SK-N-SH (cell line): ENCODE results near the gene CASZ1. TPM values are rescaled to one million over a fixed set of nuclear protein-coding genes. Genes with fewer than 3 reads are reported as not detected.
A peak's percentile ranks its signal among the peaks of the same experiment; 100 is the strongest.

Experiments
- CTCF ChIA-PET: fragments of 300-600, 350-600 bp; formaldehyde crosslinking; extraction: SDS; loops from one replicate; lab custom pipeline; 2021; lab: Yijun Ruan, JAX
- POLR2A ChIA-PET: fragments of 350-600 bp; sonication (Branson Sonifier 250); formaldehyde crosslinking; extraction: SDS; loops from one replicate; lab custom pipeline; 2020; ENCODE audit warnings: antibody characterized with exemption, inconsistent platforms; lab: Yijun Ruan, JAX
- DNase-seq: peaks from one replicate; pipeline ENCODE4 v3.0.0; 2012
- H2AFZ ChIP-seq: fragments of 200-600 bp; sonication (generic); 2 replicates; pipeline ENCODE4 v1.8.1; 2016; ENCODE audit warnings: antibody characterized with exemption, mild to moderate bottlenecking, low read depth
- H3F3A ChIP-seq: fragments of 200-600 bp; sonication (generic); replicated peaks from 2 replicates; pipeline ENCODE3; 2016; ENCODE audit warnings: antibody characterized with exemption, mild to moderate bottlenecking; ENCODE audit not compliant: insufficient read depth
- H3K27ac ChIP-seq, 2 experiments: fragments of 200-500 bp in 1 of 2; fragments of 200-600 bp in 1 of 2; sonication (Bioruptor generic) in 1 of 2; sonication (generic), shearing (Covaris generic) in 1 of 2; 2 replicates each; pipeline versions ENCODE4 v1.5.1 to v1.6.1; 2014 to 2016; ENCODE audit warnings: low read depth in 2 of 2, inconsistent platforms in 1 of 2, low read length in 1 of 2, mild to moderate bottlenecking in 1 of 2, mixed read lengths in 1 of 2
- H3K27me3 ChIP-seq: fragments of 200-600 bp; sonication (generic), shearing (Covaris generic); 2 replicates; pipeline ENCODE4 v1.6.1; 2016; ENCODE audit warnings: mixed run types; ENCODE audit not compliant: insufficient read depth
- H3K36me3 ChIP-seq, 2 experiments: fragments of 200-500 bp in 1 of 2; fragments of 200-600 bp in 1 of 2; sonication (Bioruptor generic) in 1 of 2; sonication (generic) in 1 of 2; replicated peaks in 1 of 2; 2 replicates each; pipeline versions ENCODE3 to v1.5.1; 2014 to 2016; ENCODE audit warnings: low read length in 1 of 2, mild to moderate bottlenecking in 1 of 2; ENCODE audit not compliant: insufficient read depth in 2 of 2, control insufficient read depth in 1 of 2
- H3K4me1 ChIP-seq, 2 experiments: fragments of 200-500 bp in 1 of 2; fragments of 200-600 bp in 1 of 2; sonication (Bioruptor generic) in 1 of 2; sonication (generic), shearing (Covaris generic) in 1 of 2; 2 replicates each; pipeline versions ENCODE4 v1.5.1 to v1.6.1; 2014 to 2016; ENCODE audit warnings: low read depth in 1 of 2, low read length in 1 of 2, mixed run types in 1 of 2; ENCODE audit not compliant: insufficient read depth in 2 of 2, control insufficient read depth in 1 of 2
- H3K4me2 ChIP-seq: fragments of 200-600 bp; sonication (generic), shearing (Covaris generic); 2 replicates; pipeline ENCODE4 v1.6.1; 2017; ENCODE audit warnings: mixed run types
- H3K4me3 ChIP-seq, 2 experiments: fragments of 200-500 bp in 1 of 2; fragments of 200-600 bp in 1 of 2; sonication (Bioruptor generic) in 1 of 2; sonication (generic), shearing (Covaris generic) in 1 of 2; 2 replicates each; pipeline versions ENCODE4 v1.5.1 to v1.8.1; 2014 to 2016; ENCODE audit warnings: low read depth in 2 of 2, inconsistent platforms in 1 of 2, low read length in 1 of 2, mild to moderate bottlenecking in 1 of 2, mixed read lengths in 1 of 2, moderate library complexity in 1 of 2
- H3K79me2 ChIP-seq: fragments of 200-600 bp; sonication (generic); 2 replicates; pipeline ENCODE4 v1.8.1; 2017; ENCODE audit warnings: mild to moderate bottlenecking; ENCODE audit not compliant: insufficient read depth
- H3K9ac ChIP-seq: fragments of 200-600 bp; sonication (generic); 2 replicates; pipeline ENCODE4 v1.6.1; 2017; ENCODE audit warnings: mixed run types
- H3K9me2 ChIP-seq: fragments of 200-600 bp; sonication (generic); 2 replicates; pipeline ENCODE4 v1.6.1; 2017; ENCODE audit warnings: mixed run types
- H3K9me3 ChIP-seq: fragments of 200-600 bp; sonication (generic); 2 replicates; pipeline ENCODE4 v1.6.1; 2017; ENCODE audit warnings: mixed run types, mild to moderate bottlenecking, moderate library complexity
- H4K20me1 ChIP-seq: fragments of 200-600 bp; sonication (generic); 2 replicates; pipeline ENCODE4 v1.6.1; 2017; ENCODE audit warnings: mild to moderate bottlenecking, mixed run types; ENCODE audit not compliant: insufficient read depth
- CHD2 ChIP-seq: fragments of 150-350 bp; IDR thresholded peaks from 2 replicates; pipeline ENCODE4 v1.6.1; 2018; ENCODE audit warnings: low read length; ENCODE audit not compliant: partially characterized antibody
- EP300 ChIP-seq, 2 experiments: IDR thresholded peaks; 2 replicates each; pipeline versions ENCODE4 v1.4.0 to v1.6.1; 2012; ENCODE audit warnings: borderline replicate concordance in 1 of 2, low read depth in 1 of 2, low read length in 1 of 2
- FOSL2 ChIP-seq: IDR thresholded peaks from 2 replicates; pipeline ENCODE4 v1.4.0; 2012; ENCODE audit warnings: low read depth, mild to moderate bottlenecking, moderate library complexity, borderline replicate concordance
- FOXJ3 ChIP-seq: sonication (generic); formaldehyde crosslinking; IDR thresholded peaks from 2 replicates; pipeline ENCODE4 v1.5.1; 2020; ENCODE audit warnings: mild to moderate bottlenecking, missing genetic modification reagents
- MEF2A ChIP-seq: IDR thresholded peaks from 2 replicates; pipeline ENCODE4 v1.4.0; 2012; ENCODE audit warnings: low read depth, borderline replicate concordance
- NFIC ChIP-seq: IDR thresholded peaks from 2 replicates; pipeline ENCODE4 v1.4.0; 2012; ENCODE audit warnings: borderline replicate concordance
- POLR2AphosphoS5 ChIP-seq: IDR thresholded peaks from 2 replicates; pipeline ENCODE4 v1.6.1; 2012; ENCODE audit warnings: low read depth, low read length
- RAD21 ChIP-seq: IDR thresholded peaks from 2 replicates; pipeline ENCODE4 v1.6.1; 2012; ENCODE audit warnings: mild to moderate bottlenecking, low read length
- RCOR1 ChIP-seq: fragments of 150-350 bp; IDR thresholded peaks from 2 replicates; pipeline ENCODE4 v1.6.1; 2017; ENCODE audit warnings: antibody characterized with exemption, low read length
- RFX5 ChIP-seq: IDR thresholded peaks from 2 replicates; pipeline ENCODE4 v1.6.1; 2012; ENCODE audit warnings: mild to moderate bottlenecking, improper control_type of control experiment, low read length
- TEAD4 ChIP-seq: IDR thresholded peaks from 2 replicates; pipeline ENCODE4 v1.4.0; 2012; ENCODE audit warnings: mild to moderate bottlenecking, borderline replicate concordance; ENCODE audit not compliant: insufficient read depth
- YY1 ChIP-seq: IDR thresholded peaks from 2 replicates; pipeline ENCODE4 v1.4.0; 2012; ENCODE audit warnings: low read depth, mild to moderate bottlenecking
- WGBS: methylation state at CpG from one replicate; pipeline ENCODE4 v1.1.6; 2017; ENCODE audit warnings: low lambda C conversion rate; 5-methylcytosine and 5-hydroxymethylcytosine counted together
- polyA plus RNA-seq, 3 experiments: library from polyadenylated mRNA; depleted of rRNA; stranded (reverse); fragments of >200 nt; gene quantifications; 2 replicates each; pipeline ENCODE4 v1.2.3, GENCODE V29; 2012
- TF ChIP-seq, protein P1 (sequence below): IDR thresholded peaks from 2 replicates; pipeline ENCODE4 v1.6.1; 2012; ENCODE audit warnings: mild to moderate bottlenecking, low read depth, low read length, moderate library complexity
- TF ChIP-seq, protein P2 (sequence below): fragments of 150-350 bp; IDR thresholded peaks from 2 replicates; pipeline ENCODE4 v1.6.1; 2017; ENCODE audit warnings: antibody characterized with exemption, low read length, low read depth, borderline replicate concordance
- TF ChIP-seq, protein P3 (sequence below): fragments of 150-350 bp; IDR thresholded peaks from 2 replicates; pipeline ENCODE4 v1.6.1; 2016; ENCODE audit warnings: mild to moderate bottlenecking, low read depth, low read length

The CASZ1 gene
- polyA plus RNA-seq, 1 of the 3 experiments (the other 2 are of a cell fraction), result 0.51 TPM

DNA sequence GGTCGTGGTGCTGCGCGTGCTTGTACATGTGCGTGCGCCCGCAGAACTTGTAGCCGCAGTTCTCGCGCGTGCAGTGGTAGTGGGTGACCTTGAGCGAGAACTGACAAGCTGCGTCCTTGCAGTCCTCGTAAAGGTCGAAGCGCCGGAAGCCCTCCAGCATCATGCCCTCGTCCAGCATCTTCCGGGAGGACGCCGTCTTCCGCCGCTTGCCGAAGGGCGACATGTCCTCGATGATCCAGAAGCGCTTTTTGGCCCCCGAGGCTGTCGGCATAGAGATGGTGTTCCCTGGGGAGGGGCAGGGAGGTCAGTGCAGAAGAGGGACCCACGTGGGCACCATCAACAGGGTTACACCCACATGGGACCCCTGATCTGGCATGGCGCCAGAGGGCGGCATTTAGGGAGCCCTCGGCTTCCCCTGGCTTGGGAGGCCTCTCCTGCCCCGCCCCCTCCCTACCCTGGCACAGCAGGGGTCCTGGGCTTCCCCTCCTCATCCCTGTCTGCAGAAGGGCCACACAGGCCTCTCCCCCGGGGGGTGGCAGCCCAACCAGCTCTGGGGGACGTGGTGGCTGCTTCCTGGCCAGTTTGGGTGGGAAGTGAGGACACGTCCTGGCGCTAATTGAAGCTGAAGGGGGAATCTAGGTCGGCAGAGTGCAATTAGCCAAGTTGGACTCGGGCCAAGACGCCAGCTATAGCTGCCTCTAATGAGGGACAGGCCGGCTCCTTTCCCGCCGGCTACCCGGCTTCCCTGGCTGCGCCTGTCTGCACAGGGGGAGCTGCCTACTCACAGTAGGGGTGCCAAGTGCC, 156.5 kb downstream of the CASZ1 start:
- Histone ChIP-seq H3K4me1 (peaks cover 2 to 38% of the 10 kb centered on the region in 2 experiments; a peak in 2 of 4 replicates), H3K9ac (no peak overlapping the region), H3K9me2 (no peaks in the 10 kb centered on the region), H3K9me3 (no peaks in the 10 kb centered on the region), H3K36me3 (no peaks in the 10 kb centered on the region), H3K4me2 (no peak overlapping the region), H4K20me1 (no peaks in the 10 kb centered on the region), H3K27me3 (no peaks in the 10 kb centered on the region), H3K27ac (peak overlapping the region in 1 of 2 experiments; percentile 87; a peak in 2 of 4 replicates), H2AFZ (no peak overlapping the region), H3K79me2 (no peaks in the 10 kb centered on the region), H3K4me3 (no peak overlapping the region), H3F3A (peaks cover 3% of the 10 kb centered on the region)
- DNase-seq, result peak; percentile 94
- TF ChIP-seq RCOR1, result 0 out of 2 replicates have a peak, but pooled peaks have one; percentile 35
- TF ChIP-seq FOXJ3 (CRISPR knock-in tag), result peak; percentile 79
- no peak for TF ChIP-seq YY1
- TF ChIP-seq NFIC, result peak; percentile 50
- TF ChIP-seq EP300 (IDR thresholded peaks at IDR 0.05; ENCODE audit: borderline replicate concordance in 1 of 2, low read depth in 1 of 2, low read length in 1 of 2), result peak in 1 of 2 experiments; percentile 69; a peak in 2 of 4 replicates
- peak; percentile 19 for TF ChIP-seq RAD21
- no peak for TF ChIP-seq MEF2A
- ChIA-PET CTCF (interaction anchor here (0.6 to 2.4 kb wide), 10 partner anchors 10 to 250 kb away, joined by 3 to 10 read pairs (median 4); no protein-coding TSS in a partner anchor), POLR2A (interaction anchor here (0.6 kb wide), 1 partner anchor 372 kb away, joined by 3 read pairs; the partner anchor contains the start of gene TARDBP)
- WGBS, result 89% methylated on average over 30 of the region's 45 CpGs

DNA sequence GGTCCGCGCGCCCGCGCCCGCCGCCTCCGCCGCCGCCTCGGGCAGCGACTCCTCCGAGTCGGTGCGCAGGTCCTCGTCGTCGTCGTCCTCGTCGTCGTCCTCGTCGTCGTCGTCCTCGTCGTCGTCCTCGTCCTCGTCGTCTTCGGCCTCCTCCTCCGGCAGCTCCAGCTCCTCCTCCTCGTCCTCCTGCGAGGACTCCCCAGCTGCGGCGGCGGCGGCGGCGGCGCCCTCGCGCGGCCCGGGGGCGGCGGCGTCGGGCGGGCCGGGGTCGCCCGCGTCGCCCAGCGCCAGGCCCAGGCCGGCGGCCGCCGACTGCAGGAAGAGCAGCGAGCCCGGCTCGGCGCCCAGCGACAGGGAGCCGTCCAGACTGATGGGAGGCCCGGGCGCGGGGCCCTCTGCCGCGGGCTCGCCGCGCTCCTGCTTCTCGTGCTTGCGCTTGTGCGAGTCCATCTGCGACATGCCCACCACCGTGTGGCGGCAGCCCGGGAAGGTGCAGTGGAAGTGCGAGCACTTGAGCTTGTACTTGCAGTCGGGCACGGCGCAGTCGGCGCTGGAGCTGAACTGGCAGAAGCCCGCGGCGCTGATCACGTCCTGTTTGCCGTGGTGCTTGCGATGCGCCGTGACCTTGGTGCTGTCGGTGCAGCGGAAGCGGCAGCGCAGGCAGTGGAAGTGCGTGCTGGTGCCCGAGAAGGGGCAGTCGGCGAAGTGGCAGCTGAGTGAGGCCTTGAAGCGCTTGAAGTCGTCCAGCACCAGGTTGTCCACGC, 157.3 kb downstream of the CASZ1 start:
- Histone ChIP-seq H3F3A (peaks cover 3% of the 10 kb centered on the region), H2AFZ (no peak overlapping the region), H3K27me3 (no peaks in the 10 kb centered on the region), H4K20me1 (no peaks in the 10 kb centered on the region), H3K9me3 (no peaks in the 10 kb centered on the region), H3K9ac (no peak overlapping the region), H3K36me3 (no peaks in the 10 kb centered on the region), H3K27ac (peak overlapping the region in 1 of 2 experiments; percentile 87; a peak in 1 of 4 replicates), H3K4me3 (no peak overlapping the region), H3K79me2 (no peaks in the 10 kb centered on the region), H3K4me2 (no peak overlapping the region), H3K4me1 (peaks cover 5 to 42% of the 10 kb centered on the region in 2 experiments; a peak in 2 of 4 replicates), H3K9me2 (no peaks in the 10 kb centered on the region)
- ChIA-PET POLR2A (no interaction called here), CTCF (interaction anchor here (1.1 to 2.4 kb wide), 2 partner anchors 9 to 125 kb away, joined by 4 to 10 read pairs; no protein-coding TSS in a partner anchor)
- WGBS, result 97% methylated on average over 92 of the region's 108 CpGs
- DNase-seq, result no peak
- TF ChIP-seq, protein P1, sequence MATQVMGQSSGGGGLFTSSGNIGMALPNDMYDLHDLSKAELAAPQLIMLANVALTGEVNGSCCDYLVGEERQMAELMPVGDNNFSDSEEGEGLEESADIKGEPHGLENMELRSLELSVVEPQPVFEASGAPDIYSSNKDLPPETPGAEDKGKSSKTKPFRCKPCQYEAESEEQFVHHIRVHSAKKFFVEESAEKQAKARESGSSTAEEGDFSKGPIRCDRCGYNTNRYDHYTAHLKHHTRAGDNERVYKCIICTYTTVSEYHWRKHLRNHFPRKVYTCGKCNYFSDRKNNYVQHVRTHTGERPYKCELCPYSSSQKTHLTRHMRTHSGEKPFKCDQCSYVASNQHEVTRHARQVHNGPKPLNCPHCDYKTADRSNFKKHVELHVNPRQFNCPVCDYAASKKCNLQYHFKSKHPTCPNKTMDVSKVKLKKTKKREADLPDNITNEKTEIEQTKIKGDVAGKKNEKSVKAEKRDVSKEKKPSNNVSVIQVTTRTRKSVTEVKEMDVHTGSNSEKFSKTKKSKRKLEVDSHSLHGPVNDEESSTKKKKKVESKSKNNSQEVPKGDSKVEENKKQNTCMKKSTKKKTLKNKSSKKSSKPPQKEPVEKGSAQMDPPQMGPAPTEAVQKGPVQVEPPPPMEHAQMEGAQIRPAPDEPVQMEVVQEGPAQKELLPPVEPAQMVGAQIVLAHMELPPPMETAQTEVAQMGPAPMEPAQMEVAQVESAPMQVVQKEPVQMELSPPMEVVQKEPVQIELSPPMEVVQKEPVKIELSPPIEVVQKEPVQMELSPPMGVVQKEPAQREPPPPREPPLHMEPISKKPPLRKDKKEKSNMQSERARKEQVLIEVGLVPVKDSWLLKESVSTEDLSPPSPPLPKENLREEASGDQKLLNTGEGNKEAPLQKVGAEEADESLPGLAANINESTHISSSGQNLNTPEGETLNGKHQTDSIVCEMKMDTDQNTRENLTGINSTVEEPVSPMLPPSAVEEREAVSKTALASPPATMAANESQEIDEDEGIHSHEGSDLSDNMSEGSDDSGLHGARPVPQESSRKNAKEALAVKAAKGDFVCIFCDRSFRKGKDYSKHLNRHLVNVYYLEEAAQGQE, result no peak
- TF ChIP-seq RFX5 (no peak), FOXJ3 (CRISPR knock-in tag) (no peak), CHD2 (no peak), RCOR1 (no peak), YY1 (no peak), POLR2AphosphoS5 (no peak), TEAD4 (no peak), FOSL2 (no peak), RAD21 (no peak)
- TF ChIP-seq, protein P2, sequence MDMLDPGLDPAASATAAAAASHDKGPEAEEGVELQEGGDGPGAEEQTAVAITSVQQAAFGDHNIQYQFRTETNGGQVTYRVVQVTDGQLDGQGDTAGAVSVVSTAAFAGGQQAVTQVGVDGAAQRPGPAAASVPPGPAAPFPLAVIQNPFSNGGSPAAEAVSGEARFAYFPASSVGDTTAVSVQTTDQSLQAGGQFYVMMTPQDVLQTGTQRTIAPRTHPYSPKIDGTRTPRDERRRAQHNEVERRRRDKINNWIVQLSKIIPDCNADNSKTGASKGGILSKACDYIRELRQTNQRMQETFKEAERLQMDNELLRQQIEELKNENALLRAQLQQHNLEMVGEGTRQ, result no peak
- TF ChIP-seq, protein P3, sequence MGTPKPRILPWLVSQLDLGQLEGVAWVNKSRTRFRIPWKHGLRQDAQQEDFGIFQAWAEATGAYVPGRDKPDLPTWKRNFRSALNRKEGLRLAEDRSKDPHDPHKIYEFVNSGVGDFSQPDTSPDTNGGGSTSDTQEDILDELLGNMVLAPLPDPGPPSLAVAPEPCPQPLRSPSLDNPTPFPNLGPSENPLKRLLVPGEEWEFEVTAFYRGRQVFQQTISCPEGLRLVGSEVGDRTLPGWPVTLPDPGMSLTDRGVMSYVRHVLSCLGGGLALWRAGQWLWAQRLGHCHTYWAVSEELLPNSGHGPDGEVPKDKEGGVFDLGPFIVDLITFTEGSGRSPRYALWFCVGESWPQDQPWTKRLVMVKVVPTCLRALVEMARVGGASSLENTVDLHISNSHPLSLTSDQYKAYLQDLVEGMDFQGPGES, result no peak
